HG03442 (cell line): ENCODE measurements around the gene MXI1.

Source experiments
- ATAC-seq: cut with Tn5 transposase; IDR thresholded peaks from one replicate; pipeline ENCODE4 v1.9.1; 2021; ENCODE audit warnings: mild to moderate bottlenecking, moderate library complexity; ENCODE audit not compliant: unreplicated experiment

MXI1 gene

GRCh38 chr10:110273474-110273873 is 66.1 kb downstream of the MXI1 start:
- ATAC-seq: peak; percentile 48

GRCh38 chr10:110274072-110274627 is 66.7 kb downstream of the MXI1 start:
- no peak for ATAC-seq

GRCh38 chr10:110274647-110275046 is 67.2 kb downstream of the MXI1 start:
- ATAC-seq: no peak

- no peak for ATAC-seq
Observed at GRCh38 chr10:110275128-110275729, 67.8 kb downstream of the MXI1 start.

GRCh38 chr10:110276603-110277002 is 69.2 kb downstream of the MXI1 start:
- no peak for ATAC-seq

- no peak for ATAC-seq
Observed at GRCh38 chr10:110277591-110277990, 70.2 kb downstream of the MXI1 start.

- ATAC-seq: no peak
Observed at GRCh38 chr10:110278562-110279406, 71.4 kb downstream of the MXI1 start.

GRCh38 chr10:110279407-110279986 is 72.1 kb downstream of the MXI1 start:
- peak; percentile 59 for ATAC-seq

GRCh38 chr10:110284262-110284661 is 76.9 kb downstream of the MXI1 start:
- ATAC-seq: no peak

- no peak for ATAC-seq
Observed at GRCh38 chr10:110285501-110285900, 78.1 kb downstream of the MXI1 start.

GRCh38 chr10:110286841-110287240 is 79.4 kb downstream of the MXI1 start:
- ATAC-seq: no peak

GRCh38 chr10:110296966-110297365 is 89.6 kb downstream of the MXI1 start:
- ATAC-seq: no peak

GRCh38 chr10:110300486-110300986 is 93.1 kb downstream of the MXI1 start:
- no peak for ATAC-seq

- ATAC-seq: no peak
Observed at GRCh38 chr10:110303681-110304080, 96.3 kb downstream of the MXI1 start.

GRCh38 chr10:110304394-110304779 is 97.0 kb downstream of the MXI1 start:
- ATAC-seq: peak; percentile 37

GRCh38 chr10:110304780-110305421 is 97.5 kb downstream of the MXI1 start, which contains the start of gene SMNDC1:
Gene SMNDC1, minus strand, starts transcription at chr10:110304920. Its CDS starts 1,333 bp downstream, at chr10:110303587.
- ATAC-seq: peak; percentile 91

GRCh38 chr10:110305767-110306451 is 98.5 kb downstream of the MXI1 start:
- peak; percentile 38 for ATAC-seq

- ATAC-seq: no peak
Observed at GRCh38 chr10:110306452-110306768, 99.0 kb downstream of the MXI1 start.

- no peak for ATAC-seq
Observed at GRCh38 chr10:110307805-110308204, 100.4 kb downstream of the MXI1 start.

GRCh38 chr10:110310741-110311140 is 103.3 kb downstream of the MXI1 start:
- ATAC-seq: no peak
